Measurements from ENCODE around the gene ATP4A.

DNA sequence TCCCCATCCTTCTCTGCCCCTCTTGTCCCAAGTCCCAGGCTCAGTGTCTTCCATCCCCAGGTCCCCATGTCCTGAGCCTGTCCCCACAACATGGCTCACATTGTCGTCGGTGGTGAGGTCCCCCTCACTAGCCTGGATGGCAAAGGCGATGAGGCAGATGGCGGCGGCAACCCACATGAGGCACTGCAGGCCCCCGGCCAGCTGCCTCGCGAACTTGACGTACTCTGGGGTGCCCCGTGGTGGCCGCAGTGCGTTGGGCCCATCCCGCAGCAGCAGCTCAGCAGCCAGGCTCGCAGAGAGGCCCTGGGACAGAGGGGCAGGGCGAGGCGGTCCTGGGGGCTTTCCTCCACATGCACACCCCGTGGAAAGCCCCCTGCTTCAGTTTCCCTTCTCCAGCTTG is 1.1 kb downstream of the ATP4A start:
- TF ChIP-seq, protein P1, sequence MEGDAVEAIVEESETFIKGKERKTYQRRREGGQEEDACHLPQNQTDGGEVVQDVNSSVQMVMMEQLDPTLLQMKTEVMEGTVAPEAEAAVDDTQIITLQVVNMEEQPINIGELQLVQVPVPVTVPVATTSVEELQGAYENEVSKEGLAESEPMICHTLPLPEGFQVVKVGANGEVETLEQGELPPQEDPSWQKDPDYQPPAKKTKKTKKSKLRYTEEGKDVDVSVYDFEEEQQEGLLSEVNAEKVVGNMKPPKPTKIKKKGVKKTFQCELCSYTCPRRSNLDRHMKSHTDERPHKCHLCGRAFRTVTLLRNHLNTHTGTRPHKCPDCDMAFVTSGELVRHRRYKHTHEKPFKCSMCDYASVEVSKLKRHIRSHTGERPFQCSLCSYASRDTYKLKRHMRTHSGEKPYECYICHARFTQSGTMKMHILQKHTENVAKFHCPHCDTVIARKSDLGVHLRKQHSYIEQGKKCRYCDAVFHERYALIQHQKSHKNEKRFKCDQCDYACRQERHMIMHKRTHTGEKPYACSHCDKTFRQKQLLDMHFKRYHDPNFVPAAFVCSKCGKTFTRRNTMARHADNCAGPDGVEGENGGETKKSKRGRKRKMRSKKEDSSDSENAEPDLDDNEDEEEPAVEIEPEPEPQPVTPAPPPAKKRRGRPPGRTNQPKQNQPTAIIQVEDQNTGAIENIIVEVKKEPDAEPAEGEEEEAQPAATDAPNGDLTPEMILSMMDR (IDR thresholded peaks at IDR 0.05; ENCODE audit: low read depth, low read length): no peak
- no peak for TF ChIP-seq POLR2A (IDR thresholded peaks at IDR 0.05; ENCODE audit: extremely low read depth, insufficient read length)
